Thyroid gland (tissue), 4 donors: ENCODE data around the gene EVI5L.

Experiments used
- POLR2A ChIP-seq, 2 donors: fragments of 450-650 bp; IDR thresholded peaks; one replicate each; pipeline ENCODE4 v1.6.1; 2017; ENCODE audit warnings: antibody characterized with exemption in 2 of 2, mild to moderate bottlenecking in 2 of 2, moderate library complexity in 1 of 2
- TF ChIP-seq, protein P1 (sequence below), 6 experiments: fragments of 200-600 bp in 3 of 6; fragments of 450-650 bp in 3 of 6; sonication (generic) in 3 of 6; IDR thresholded peaks; one replicate each; pipeline ENCODE4 v1.5.1; 2016 to 2019; ENCODE audit warnings: antibody characterized with exemption in 6 of 6, mild to moderate bottlenecking in 2 of 6, inconsistent platforms in 1 of 6, moderate library complexity in 1 of 6

DNA sequence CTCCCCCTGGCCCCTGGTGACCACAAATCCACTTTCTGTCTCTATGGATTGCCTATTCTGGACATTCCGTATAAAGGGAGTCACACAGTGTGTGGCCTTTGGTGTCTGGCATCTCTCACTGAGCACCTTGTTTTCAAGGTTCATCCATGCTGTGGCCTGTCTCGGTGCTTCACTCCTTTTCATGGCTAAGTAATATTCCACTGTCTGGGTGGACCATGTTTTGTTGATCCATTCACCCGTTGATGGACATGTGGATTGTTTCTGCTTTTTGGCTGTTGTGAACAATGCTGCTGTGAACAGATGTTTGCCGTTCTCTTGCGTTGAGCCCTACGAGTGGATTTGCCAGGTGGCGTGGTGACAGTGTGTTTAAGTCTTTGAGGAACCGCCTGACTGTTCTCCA, 10.6 kb downstream of the EVI5L start:
- TF ChIP-seq, protein P1, sequence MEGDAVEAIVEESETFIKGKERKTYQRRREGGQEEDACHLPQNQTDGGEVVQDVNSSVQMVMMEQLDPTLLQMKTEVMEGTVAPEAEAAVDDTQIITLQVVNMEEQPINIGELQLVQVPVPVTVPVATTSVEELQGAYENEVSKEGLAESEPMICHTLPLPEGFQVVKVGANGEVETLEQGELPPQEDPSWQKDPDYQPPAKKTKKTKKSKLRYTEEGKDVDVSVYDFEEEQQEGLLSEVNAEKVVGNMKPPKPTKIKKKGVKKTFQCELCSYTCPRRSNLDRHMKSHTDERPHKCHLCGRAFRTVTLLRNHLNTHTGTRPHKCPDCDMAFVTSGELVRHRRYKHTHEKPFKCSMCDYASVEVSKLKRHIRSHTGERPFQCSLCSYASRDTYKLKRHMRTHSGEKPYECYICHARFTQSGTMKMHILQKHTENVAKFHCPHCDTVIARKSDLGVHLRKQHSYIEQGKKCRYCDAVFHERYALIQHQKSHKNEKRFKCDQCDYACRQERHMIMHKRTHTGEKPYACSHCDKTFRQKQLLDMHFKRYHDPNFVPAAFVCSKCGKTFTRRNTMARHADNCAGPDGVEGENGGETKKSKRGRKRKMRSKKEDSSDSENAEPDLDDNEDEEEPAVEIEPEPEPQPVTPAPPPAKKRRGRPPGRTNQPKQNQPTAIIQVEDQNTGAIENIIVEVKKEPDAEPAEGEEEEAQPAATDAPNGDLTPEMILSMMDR (IDR thresholded peaks at IDR 0.05), result no peak
- TF ChIP-seq POLR2A (IDR thresholded peaks at IDR 0.05), result no peak
